NCI-H146 (cell line): ENCODE results near the gene PIGX.
"Not testable (repeated sequence)": the region's sequence is repeated elsewhere in the genome, so short reads cannot be mapped to it uniquely, and the experiment has no call there.

ENCODE experiments used
- DNase-seq: peaks from one replicate; lab custom pipeline; 2025; lab: John Stamatoyannopoulos, UW

Gene PIGX

GRCh38 chr3:196706327-196706726 lies 5.8 kb upstream of the PIGX start:
- no peak for DNase-seq

- no peak for DNase-seq
Measured at GRCh38 chr3:196706731-196707130, 5.4 kb upstream of the PIGX start.

- DNase-seq = no peak
Measured at GRCh38 chr3:196707566-196707965, 4.6 kb upstream of the PIGX start.

GRCh38 chr3:196708467-196708866 lies 3.7 kb upstream of the PIGX start:
- DNase-seq = no peak

GRCh38 chr3:196712514-196713413 lies 587 bp downstream of the PIGX start:
- DNase-seq = peak; percentile 80

- not testable (repeated sequence) for DNase-seq
Measured at GRCh38 chr3:196717162-196717561, 5.0 kb downstream of the PIGX start.

GRCh38 chr3:196721097-196721496 lies 8.9 kb downstream of the PIGX start:
- no peak for DNase-seq

- DNase-seq = no peak
Measured at GRCh38 chr3:196726788-196727675, 14.9 kb downstream of the PIGX start.

- DNase-seq = no peak
Measured at GRCh38 chr3:196735751-196736150, 23.6 kb downstream of the PIGX start.

- DNase-seq = no peak
Measured at GRCh38 chr3:196736670-196737374, 24.6 kb downstream of the PIGX start.

- DNase-seq = peak; percentile 38
Measured at GRCh38 chr3:196737655-196738054, 25.5 kb downstream of the PIGX start.

- DNase-seq = peak; percentile 91
Measured at GRCh38 chr3:196739671-196740480, 27.7 kb downstream of the PIGX start, which contains the start of gene PAK2. Gene PAK2 (plus strand): TSS chr3:196739857. CDS start chr3:196782647, 42,790 bp downstream.

- no peak for DNase-seq
Measured at GRCh38 chr3:196740481-196741248, 28.5 kb downstream of the PIGX start.

GRCh38 chr3:196741249-196741889 lies 29.2 kb downstream of the PIGX start:
- no peak for DNase-seq

GRCh38 chr3:196743569-196743968 lies 31.4 kb downstream of the PIGX start:
- DNase-seq = not testable (repeated sequence)

GRCh38 chr3:196749125-196749524 lies 36.9 kb downstream of the PIGX start:
- DNase-seq = no peak

- no peak for DNase-seq
Measured at GRCh38 chr3:196753201-196753600, 41.0 kb downstream of the PIGX start.

- DNase-seq = no peak
Measured at GRCh38 chr3:196754091-196754981, 42.2 kb downstream of the PIGX start.

- DNase-seq = no peak
Measured at GRCh38 chr3:196756732-196757131, 44.6 kb downstream of the PIGX start.
